GM19351 (cell line): ENCODE data around the gene PYHIN1.

ENCODE experiments used
- ATAC-seq: cut with Tn5 transposase; IDR thresholded peaks from one replicate; pipeline ENCODE4 v1.9.1; 2021; ENCODE audit warnings: mild to moderate bottlenecking, moderate library complexity; ENCODE audit not compliant: unreplicated experiment

PYHIN1 gene

DNA sequence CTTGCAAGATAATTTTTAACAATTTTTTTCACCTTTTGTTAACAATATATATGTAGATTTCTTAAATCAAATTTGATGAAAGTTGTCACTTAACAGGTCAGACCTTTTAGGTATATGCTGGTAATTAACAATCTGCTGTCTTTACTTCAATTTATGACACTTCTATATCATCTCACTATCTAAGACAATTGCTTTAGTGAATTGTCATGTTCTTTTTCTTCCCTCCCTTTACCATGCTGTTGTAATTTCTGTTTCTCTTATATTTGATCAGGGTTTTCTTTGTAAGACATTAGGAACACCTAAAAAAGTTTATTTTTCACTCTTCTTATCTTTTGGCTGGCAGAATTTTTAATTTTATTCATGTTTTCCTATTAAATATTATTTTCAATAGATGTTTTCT is 80.4 kb downstream of the PYHIN1 start:
- ATAC-seq = no peak

GRCh38 chr1:159012495-159012894 is 81.1 kb downstream of the PYHIN1 start:
- peak; percentile 32 for ATAC-seq

DNA sequence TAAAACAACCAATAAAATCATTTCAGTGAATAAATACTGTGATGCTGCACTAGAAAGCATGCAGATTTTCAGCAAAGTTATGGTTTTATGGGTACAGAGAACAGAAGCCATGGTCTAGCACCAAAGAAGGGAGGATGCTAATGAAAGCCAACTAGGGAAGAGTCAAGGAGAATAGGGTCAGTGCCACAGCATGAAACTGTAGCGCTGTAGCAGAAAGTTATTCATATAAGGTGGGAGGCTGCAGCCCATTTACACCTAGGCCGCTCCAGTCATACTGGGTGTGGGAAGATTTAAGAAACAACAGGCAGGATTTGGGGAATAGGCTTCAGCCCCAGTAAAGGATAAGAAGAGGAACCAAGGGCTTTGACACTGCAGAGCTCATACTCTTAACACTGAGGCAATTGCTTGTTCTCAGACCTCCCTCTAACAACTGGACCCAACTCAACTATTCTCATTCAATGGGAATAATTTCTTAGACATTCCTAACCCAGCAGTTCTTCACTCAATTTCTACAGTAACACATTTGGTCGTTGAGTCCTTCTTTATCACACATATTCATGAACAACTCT is 82.7 kb downstream of the PYHIN1 start:
- ATAC-seq = no peak

DNA sequence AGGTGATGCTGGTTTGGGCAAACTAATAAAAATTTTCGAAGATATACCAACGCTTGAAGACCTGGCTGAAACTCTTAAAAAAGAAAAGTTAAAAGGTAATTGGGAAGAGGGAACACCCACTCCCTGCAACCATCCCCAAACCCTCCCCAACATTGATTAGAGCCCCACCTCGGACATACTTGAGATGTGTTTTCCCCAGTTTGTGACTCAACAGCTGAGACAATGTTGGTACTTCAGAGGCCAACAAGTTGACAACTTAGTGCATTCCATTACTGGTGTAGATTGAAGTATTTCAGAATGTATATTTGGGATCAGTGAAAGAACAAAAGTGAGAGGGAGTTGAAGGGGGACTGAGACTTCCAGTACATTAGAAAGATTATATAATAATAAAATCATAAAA is 83.5 kb downstream of the PYHIN1 start:
- ATAC-seq = no peak

DNA sequence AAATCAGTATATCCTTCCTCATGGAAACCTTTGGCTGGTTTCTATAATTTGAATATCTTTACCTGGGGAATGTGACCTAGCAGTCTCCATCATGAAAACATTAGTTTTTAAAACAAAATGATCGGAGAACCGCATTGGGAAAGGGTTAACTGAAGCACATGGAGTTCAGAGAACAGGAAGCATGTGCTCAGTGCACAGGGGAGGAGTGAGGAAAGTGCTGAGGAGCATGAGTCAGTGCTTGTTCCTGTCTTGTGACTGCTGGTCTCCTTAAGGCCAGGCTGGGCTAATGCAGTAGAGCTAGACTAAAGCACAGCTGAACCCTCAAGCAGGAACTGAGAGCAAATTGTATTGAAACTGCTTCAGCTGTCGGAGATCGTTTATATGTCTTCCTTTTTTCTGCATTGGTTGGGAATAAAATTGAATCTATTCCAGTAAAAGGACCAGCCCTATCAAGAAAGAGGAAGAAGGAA is 84.1 kb downstream of the PYHIN1 start:
- ATAC-seq = peak; percentile 95

GRCh38 chr1:159023723-159024122 is 92.4 kb downstream of the PYHIN1 start:
- no peak for ATAC-seq

- ATAC-seq = no peak
Measured at GRCh38 chr1:159025043-159025442, 93.7 kb downstream of the PYHIN1 start.
